Measurements from ENCODE around the gene LANCL3.
"Not testable (repeated sequence)": the region's sequence is repeated elsewhere in the genome, so short reads cannot be mapped to it uniquely, and the experiment has no call there.

Gene LANCL3

GRCh38 chrX:37571426-37572107 is at the start of gene LANCL3:
Gene LANCL3, plus strand, starts transcription at chrX:37571661. Its CDS starts 210 bp downstream, at chrX:37571871.
- DNase-seq = not testable (repeated sequence)

GRCh38 chrX:37523673-37524072 is 47.8 kb upstream of the LANCL3 start:
- not testable (repeated sequence) for DNase-seq

- no peak for DNase-seq
Observed at GRCh38 chrX:37541991-37542390, 29.5 kb upstream of the LANCL3 start.

- no peak for DNase-seq
Observed at GRCh38 chrX:37542791-37543190, 28.7 kb upstream of the LANCL3 start.

GRCh38 chrX:37543324-37543723 is 28.1 kb upstream of the LANCL3 start:
- DNase-seq = no peak

GRCh38 chrX:37544531-37544930 is 26.9 kb upstream of the LANCL3 start:
- not testable (repeated sequence) for DNase-seq

GRCh38 chrX:37545066-37545465 is 26.4 kb upstream of the LANCL3 start:
- DNase-seq = no peak

- not testable (repeated sequence) for DNase-seq
Observed at GRCh38 chrX:37549619-37550018, 21.8 kb upstream of the LANCL3 start.

- DNase-seq = no peak
Observed at GRCh38 chrX:37553476-37553875, 18.0 kb upstream of the LANCL3 start.

- DNase-seq = not testable (repeated sequence)
Observed at GRCh38 chrX:37565254-37565653, 6.2 kb upstream of the LANCL3 start.

GRCh38 chrX:37570349-37570748 is 1.1 kb upstream of the LANCL3 start:
- not testable (repeated sequence) for DNase-seq

- not testable (repeated sequence) for DNase-seq
Observed at GRCh38 chrX:37572108-37572587, 687 bp downstream of the LANCL3 start.

GRCh38 chrX:37573121-37573520 is 1.7 kb downstream of the LANCL3 start:
- DNase-seq = not testable (repeated sequence)

- no peak for DNase-seq
Observed at GRCh38 chrX:37578045-37578444, 6.6 kb downstream of the LANCL3 start.

- no peak for DNase-seq
Observed at GRCh38 chrX:37580080-37580479, 8.6 kb downstream of the LANCL3 start.

- DNase-seq = not testable (repeated sequence)
Observed at GRCh38 chrX:37587337-37587736, 15.9 kb downstream of the LANCL3 start.

GRCh38 chrX:37590047-37590446 is 18.6 kb downstream of the LANCL3 start:
- DNase-seq = no peak

GRCh38 chrX:37594755-37595382 is 23.4 kb downstream of the LANCL3 start:
- no peak for DNase-seq

- no peak for DNase-seq
Observed at GRCh38 chrX:37599729-37600128, 28.3 kb downstream of the LANCL3 start.

- no peak for DNase-seq
Observed at GRCh38 chrX:37603938-37604409, 32.5 kb downstream of the LANCL3 start.

- DNase-seq = no peak
Observed at GRCh38 chrX:37607243-37607642, 35.8 kb downstream of the LANCL3 start.

GRCh38 chrX:37608156-37608555 is 36.7 kb downstream of the LANCL3 start:
- no peak for DNase-seq

GRCh38 chrX:37609727-37610126 is 38.3 kb downstream of the LANCL3 start:
- no peak for DNase-seq

- no peak for DNase-seq
Observed at GRCh38 chrX:37613933-37614332, 42.5 kb downstream of the LANCL3 start.

Data from right forelimb (tissue), 1 donor.